H9 (cell line): ENCODE measurements around the gene ATP5MC2. TPM values are rescaled to one million over a fixed set of nuclear protein-coding genes. Genes with fewer than 3 reads are reported as not detected.

Source experiments
- DNase-seq: peaks from one replicate; pipeline ENCODE4 v3.0.0-alpha.2; 2017
- H2AFZ ChIP-seq: one replicate; pipeline ENCODE4 v1.6.1; 2013; ENCODE audit warnings: mild to moderate bottlenecking, low read length, control low read depth, moderate library complexity
- H2AK5ac ChIP-seq: 2 replicates; pipeline ENCODE4 v1.6.1; 2013; ENCODE audit warnings: low read length, control low read depth, mixed read lengths; ENCODE audit not compliant: insufficient read length
- H2BK120ac ChIP-seq: one replicate; pipeline ENCODE4 v1.6.1; 2013; ENCODE audit warnings: low read depth, mild to moderate bottlenecking, low read length, control low read depth, inconsistent platforms; ENCODE audit not compliant: poor library complexity, severe bottlenecking
- H2BK12ac ChIP-seq: 2 replicates; pipeline ENCODE4 v1.6.1; 2013; ENCODE audit warnings: low read length, control low read depth, mixed read lengths, low read depth; ENCODE audit not compliant: insufficient read length
- H2BK15ac ChIP-seq: 2 replicates; pipeline ENCODE4 v1.6.1; 2013; ENCODE audit warnings: low read depth, low read length, control low read depth
- H2BK20ac ChIP-seq: one replicate; pipeline ENCODE4 v1.6.1; 2013; ENCODE audit warnings: low read depth, mild to moderate bottlenecking, low read length, control low read depth, inconsistent platforms; ENCODE audit not compliant: poor library complexity, severe bottlenecking
- H2BK5ac ChIP-seq: 2 replicates; pipeline ENCODE4 v1.6.1; 2013; ENCODE audit warnings: low read length, control low read depth, mixed read lengths; ENCODE audit not compliant: insufficient read length
- H3K14ac ChIP-seq: 2 replicates; pipeline ENCODE4 v1.6.1; 2013; ENCODE audit warnings: low read length, control low read depth; ENCODE audit not compliant: insufficient read depth
- H3K18ac ChIP-seq: 2 replicates; pipeline ENCODE4 v1.6.1; 2013; ENCODE audit warnings: low read depth, mild to moderate bottlenecking, mixed read lengths, low read length, control low read depth; ENCODE audit not compliant: insufficient read length
- H3K23ac ChIP-seq: 2 replicates; pipeline ENCODE4 v1.6.1; 2013; ENCODE audit warnings: low read length, control low read depth, mixed read lengths, low read depth; ENCODE audit not compliant: insufficient read length
- H3K23me2 ChIP-seq: 2 replicates; pipeline ENCODE4 v1.6.1; 2013; ENCODE audit warnings: low read depth, mild to moderate bottlenecking, mixed read lengths, low read length, control low read depth; ENCODE audit not compliant: insufficient read length, poor library complexity, severe bottlenecking
- H3K27ac ChIP-seq: 2 replicates; pipeline ENCODE4 v1.5.1; 2013; ENCODE audit warnings: low read length, control low read depth, mixed read lengths, low read depth; ENCODE audit not compliant: insufficient read length
- H3K27me3 ChIP-seq: 2 replicates; pipeline ENCODE4 v1.6.1; 2013; ENCODE audit warnings: low read length, control low read depth, inconsistent platforms; ENCODE audit not compliant: insufficient read depth
- H3K4ac ChIP-seq: 2 replicates; pipeline ENCODE4 v1.6.1; 2013; ENCODE audit warnings: low read depth, mild to moderate bottlenecking, control low read depth, inconsistent platforms, low read length, moderate library complexity
- H3K4me1 ChIP-seq: 2 replicates; pipeline ENCODE4 v1.6.1; 2013; ENCODE audit warnings: low read length, control low read depth, inconsistent platforms; ENCODE audit not compliant: insufficient read depth
- H3K4me2 ChIP-seq: 2 replicates; pipeline ENCODE4 v1.6.1; 2013; ENCODE audit warnings: low read length, control low read depth, mixed read lengths; ENCODE audit not compliant: insufficient read length, insufficient read depth
- H3K56ac ChIP-seq: 2 replicates; pipeline ENCODE4 v1.6.1; 2013; ENCODE audit warnings: low read depth, mild to moderate bottlenecking, mixed read lengths, low read length, control low read depth; ENCODE audit not compliant: insufficient read length
- H3K79me1 ChIP-seq: 2 replicates; pipeline ENCODE4 v1.6.1; 2013; ENCODE audit warnings: low read depth, mild to moderate bottlenecking, moderate library complexity, low read length, control low read depth, inconsistent platforms; ENCODE audit not compliant: insufficient read depth, poor library complexity, severe bottlenecking
- H3K79me2 ChIP-seq: 2 replicates; pipeline ENCODE4 v1.6.1; 2013; ENCODE audit warnings: low read length, control low read depth, inconsistent platforms; ENCODE audit not compliant: insufficient read depth
- H3K9ac ChIP-seq: 2 replicates; pipeline ENCODE4 v1.6.1; 2013; ENCODE audit warnings: low read length, control low read depth, mixed read lengths; ENCODE audit not compliant: insufficient read length; ENCODE audit errors: extremely low read depth
- H3K9me3 ChIP-seq: one replicate; pipeline ENCODE4 v1.6.1; 2013; ENCODE audit warnings: low read depth, low read length, inconsistent platforms; ENCODE audit not compliant: control insufficient read depth
- H3T11ph ChIP-seq: one replicate; pipeline ENCODE4 v1.6.1; 2013; ENCODE audit warnings: mild to moderate bottlenecking, low read length, control low read depth, inconsistent platforms
- H4K20me1 ChIP-seq: one replicate; pipeline ENCODE4 v1.6.1; 2013; ENCODE audit not compliant: control insufficient read depth, insufficient read length, insufficient read depth
- H4K5ac ChIP-seq: 2 replicates; pipeline ENCODE4 v1.6.1; 2013; ENCODE audit warnings: low read depth, mild to moderate bottlenecking, mixed read lengths, low read length, control low read depth; ENCODE audit not compliant: insufficient read length
- H4K8ac ChIP-seq: replicated peaks from 2 replicates; pipeline ENCODE4 v1.6.1; 2013; ENCODE audit warnings: low read length, control low read depth, mixed read lengths, low read depth; ENCODE audit not compliant: insufficient read length
- H4K91ac ChIP-seq: 2 replicates; pipeline ENCODE4 v1.6.1; 2013; ENCODE audit warnings: low read depth, mild to moderate bottlenecking, moderate library complexity, mixed read lengths, low read length, control low read depth; ENCODE audit not compliant: insufficient read length
- H3K27ac Mint-ChIP-seq, 3 experiments: 2 replicates in 2 of 3; 3 replicates in 1 of 3; pipeline ENCODE4 v1.8.0; 2020 to 2021; ENCODE audit warnings: mixed read lengths in 3 of 3, mild to moderate bottlenecking in 1 of 3, moderate library complexity in 1 of 3
- H3K27me3 Mint-ChIP-seq: 2 replicates; pipeline ENCODE4 v1.8.0; 2021; ENCODE audit warnings: low read depth, mild to moderate bottlenecking, moderate library complexity, mixed read lengths
- H3K36me3 Mint-ChIP-seq, 3 experiments: 2 replicates in 2 of 3; 3 replicates in 1 of 3; pipeline ENCODE4 v1.8.0; 2020 to 2021; ENCODE audit warnings: low read depth in 3 of 3, mixed read lengths in 3 of 3; ENCODE audit not compliant: insufficient read depth in 1 of 3
- H3K4me1 Mint-ChIP-seq, 2 experiments: 2 replicates each; pipeline ENCODE4 v1.8.0; 2020; ENCODE audit warnings: mixed read lengths in 2 of 2
- H3K4me3 Mint-ChIP-seq, 2 experiments: 2 replicates in 1 of 2; 3 replicates in 1 of 2; pipeline ENCODE4 v1.8.0; 2020 to 2021; ENCODE audit warnings: mild to moderate bottlenecking in 2 of 2, mixed read lengths in 2 of 2, moderate library complexity in 1 of 2
- H3K9me3 Mint-ChIP-seq, 2 experiments: 2 replicates in 1 of 2; 3 replicates in 1 of 2; pipeline ENCODE4 v1.8.0; 2020; ENCODE audit warnings: mild to moderate bottlenecking in 2 of 2, mixed read lengths in 2 of 2, moderate library complexity in 1 of 2
- CTCF ChIP-seq: fragments of 200-600 bp; sonication (generic); conservative IDR thresholded peaks from 3 replicates; pipeline ENCODE4 v1.8.0; 2021; ENCODE audit warnings: antibody characterized with exemption, mild to moderate bottlenecking
- WGBS: extraction: QIAGEN DNeasy Blood & Tissue Kit; methylation state at CpG from one replicate; pipeline ENCODE4 v1.1.7; 2013; ENCODE audit warnings: missing lambda C conversion rate, low lambda C conversion rate, mixed read lengths; ENCODE audit not compliant: insufficient read length; ENCODE audit errors: extremely low coverage; 5-methylcytosine and 5-hydroxymethylcytosine counted together
- total RNA-seq: library from RNA; stranded (reverse); gene quantifications from 2 replicates; pipeline ENCODE4 v1.2.1, GENCODE V29; 2021

ATP5MC2 gene
- total RNA-seq, 1 experiment from 2014 or later, result 379 TPM

- H4K8ac ChIP-seq, result no peak overlapping the region
- H3K79me1 ChIP-seq, result no peaks in the 10 kb centered on the region
- Mint-ChIP-seq H3K9me3 (peaks cover 0 to 2% of the 10 kb centered on the region in 2 experiments; a peak in 1 of 5 replicates), H3K4me3 (no peak overlapping the region), H3K27ac (no peak overlapping the region; a peak in 1 of 7 replicates), H3K4me1 (no peaks in the 10 kb centered on the region), H3K27me3 (no peaks in the 10 kb centered on the region), H3K36me3 (no peaks in the 10 kb centered on the region)
- no peak overlapping the region for H4K5ac ChIP-seq
- H3K18ac ChIP-seq, result no peak overlapping the region
- H3K79me2 ChIP-seq, result no peaks in the 10 kb centered on the region
- H3K9ac ChIP-seq, result no peak overlapping the region
- no peak overlapping the region for H2BK20ac ChIP-seq
- H3K23ac ChIP-seq, result no peak overlapping the region
- H3K27me3 ChIP-seq, result no peaks in the 10 kb centered on the region
- no peak overlapping the region for H4K91ac ChIP-seq
- no peak overlapping the region for H3K4ac ChIP-seq
- H4K20me1 ChIP-seq, result no peaks in the 10 kb centered on the region
- no peak overlapping the region for H2AFZ ChIP-seq
- H3K27ac ChIP-seq, result no peak overlapping the region
- H3K4me2 ChIP-seq, result no peak overlapping the region
- H3K14ac ChIP-seq, result no peak overlapping the region
- DNase-seq, result no peak
- no peak overlapping the region for H2AK5ac ChIP-seq
- no CpG with 5 or more reads among the region's 3 CpGs for WGBS
- H2BK120ac ChIP-seq, result no peak overlapping the region
- no peaks in the 10 kb centered on the region for H3K23me2 ChIP-seq
- H3K56ac ChIP-seq, result no peak overlapping the region
- H2BK5ac ChIP-seq, result no peak overlapping the region
- no peaks in the 10 kb centered on the region for H3K4me1 ChIP-seq
- no peak overlapping the region for H3T11ph ChIP-seq
- no peak overlapping the region for H2BK15ac ChIP-seq
- no peak for TF ChIP-seq CTCF
- no peaks in the 10 kb centered on the region for H3K9me3 ChIP-seq
- H2BK12ac ChIP-seq, result no peak overlapping the region
Measured at GRCh38 chr12:53644133-53644532, 31.8 kb downstream of the ATP5MC2 start.
